ENCODE results near the gene PROS1.
"Not testable (repeated sequence)": the region's sequence is repeated elsewhere in the genome, so short reads cannot be mapped to it uniquely, and the experiment has no call there.

GRCh38 chr3:93937485-93937884 is 36.2 kb downstream of the PROS1 start:
- not testable (repeated sequence) for TF ChIP-seq EP300 (IDR thresholded peaks at IDR 0.05; ENCODE audit: low read depth); POLR2A (IDR thresholded peaks at IDR 0.05)
